Ascending aorta (tissue), 2 donors: ENCODE data around the gene ALG11. TPM values are rescaled to one million over a fixed set of nuclear protein-coding genes. Genes with fewer than 3 reads are reported as not detected.

Experiments used
- DNase-seq, 2 donors: peaks; one replicate each; pipeline ENCODE4 v3.0.0-alpha.2; 2019; ENCODE audit warnings: low spot score in 2 of 2
- H3K27ac ChIP-seq, 2 donors: fragments of 200-600 bp; sonication (generic); one replicate each; pipeline ENCODE4 v1.5.1; 2016 to 2017; ENCODE audit warnings: mild to moderate bottlenecking in 1 of 2
- H3K27me3 ChIP-seq: fragments of 200-600 bp; sonication (generic); one replicate; pipeline ENCODE4 v1.5.1; 2017
- H3K36me3 ChIP-seq, 2 donors: fragments of 200-600 bp; sonication (generic); one replicate each; pipeline ENCODE4 v1.5.1; 2016
- H3K4me1 ChIP-seq, 2 donors: fragments of 200-600 bp; sonication (generic); one replicate each; pipeline ENCODE4 v1.5.1; 2016 to 2017; ENCODE audit warnings: mild to moderate bottlenecking in 1 of 2
- H3K4me3 ChIP-seq, 2 donors: fragments of 200-600 bp; sonication (generic); one replicate each; pipeline ENCODE4 v1.5.1; 2016 to 2017; ENCODE audit warnings: mild to moderate bottlenecking in 1 of 2
- H3K9me3 ChIP-seq, 2 donors: fragments of 200-600 bp; sonication (generic); one replicate each; pipeline ENCODE4 v1.5.1; 2016
- intact Hi-C: fragments of 100-400 bp; cut with DNase I; formaldehyde crosslinking; loops from one replicate; pipeline ENCODE4 v1.15.1; 2023
- total RNA-seq: library from RNA; depleted of rRNA; stranded (reverse); fragments of >200 nt; gene quantifications from one replicate; pipeline ENCODE4 v1.1.0, GENCODE V29; 2016
- TF ChIP-seq, protein P1 (sequence below), 3 experiments: fragments of 200-600 bp in 2 of 3; fragments of 450-650 bp in 1 of 3; sonication (generic) in 2 of 3; IDR thresholded peaks; one replicate each; pipeline ENCODE4 v1.5.1; 2016 to 2019; ENCODE audit warnings: antibody characterized with exemption in 3 of 3, mild to moderate bottlenecking in 1 of 3, moderate library complexity in 1 of 3

Gene ALG11
- 13.6 TPM for total RNA-seq

- Histone ChIP-seq H3K4me1 (peaks cover 0 to 9% of the 10 kb centered on the region in 2 donors), H3K9me3 (no peaks in the 10 kb centered on the region), H3K36me3 (no peaks in the 10 kb centered on the region), H3K27me3 (no peaks in the 10 kb centered on the region), H3K4me3 (peak within 1 kb of the TSS; percentile 73 to 75), H3K27ac (peak within 1 kb of the TSS; percentile 65 to 70)
- intact Hi-C loops: loop anchor here (1.0 to 5.0 kb wide), 6 partner anchors 116 to 560 kb away; partner anchors contain the start of genes CKAP2, DHRS12, INTS6 and WDFY2
- DNase-seq: peak; percentile 97 to 100
- TF ChIP-seq, protein P1, sequence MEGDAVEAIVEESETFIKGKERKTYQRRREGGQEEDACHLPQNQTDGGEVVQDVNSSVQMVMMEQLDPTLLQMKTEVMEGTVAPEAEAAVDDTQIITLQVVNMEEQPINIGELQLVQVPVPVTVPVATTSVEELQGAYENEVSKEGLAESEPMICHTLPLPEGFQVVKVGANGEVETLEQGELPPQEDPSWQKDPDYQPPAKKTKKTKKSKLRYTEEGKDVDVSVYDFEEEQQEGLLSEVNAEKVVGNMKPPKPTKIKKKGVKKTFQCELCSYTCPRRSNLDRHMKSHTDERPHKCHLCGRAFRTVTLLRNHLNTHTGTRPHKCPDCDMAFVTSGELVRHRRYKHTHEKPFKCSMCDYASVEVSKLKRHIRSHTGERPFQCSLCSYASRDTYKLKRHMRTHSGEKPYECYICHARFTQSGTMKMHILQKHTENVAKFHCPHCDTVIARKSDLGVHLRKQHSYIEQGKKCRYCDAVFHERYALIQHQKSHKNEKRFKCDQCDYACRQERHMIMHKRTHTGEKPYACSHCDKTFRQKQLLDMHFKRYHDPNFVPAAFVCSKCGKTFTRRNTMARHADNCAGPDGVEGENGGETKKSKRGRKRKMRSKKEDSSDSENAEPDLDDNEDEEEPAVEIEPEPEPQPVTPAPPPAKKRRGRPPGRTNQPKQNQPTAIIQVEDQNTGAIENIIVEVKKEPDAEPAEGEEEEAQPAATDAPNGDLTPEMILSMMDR (IDR thresholded peaks at IDR 0.05): no peak
These were observed at the start of gene ALG11 for GRCh38 chr13:52011632-52012511. Gene ALG11 (plus strand): TSS chr13:52012398. CDS start chr13:52012419, 21 bp downstream.

GRCh38 chr13:51966186-51966585, 46.0 kb upstream of the ALG11 start:
- TF ChIP-seq, protein P1 (IDR thresholded peaks at IDR 0.05): no peak
- Histone ChIP-seq H3K27ac (no peak overlapping the region), H3K4me3 (no peak overlapping the region), H3K36me3 (peaks cover 0 to 8% of the 10 kb centered on the region in 2 donors), H3K27me3 (no peaks in the 10 kb centered on the region), H3K9me3 (no peaks in the 10 kb centered on the region), H3K4me1 (no peaks in the 10 kb centered on the region)
- DNase-seq: no peak
- intact Hi-C loops: no loop called here

- peaks cover 0 to 8% of the 10 kb centered on the region in 2 donors for H3K36me3 ChIP-seq
- H3K4me1 ChIP-seq: no peaks in the 10 kb centered on the region
- DNase-seq: no peak
- H3K4me3 ChIP-seq: no peak overlapping the region
- intact Hi-C loops: no loop called here
- H3K27ac ChIP-seq: no peak overlapping the region
- TF ChIP-seq, protein P1 (IDR thresholded peaks at IDR 0.05): no peak
- H3K9me3 ChIP-seq: no peaks in the 10 kb centered on the region
- H3K27me3 ChIP-seq: no peaks in the 10 kb centered on the region
These were observed 44.4 kb upstream of the ALG11 start for GRCh38 chr13:51967482-51968446.

- H3K27me3 ChIP-seq: no peaks in the 10 kb centered on the region
- no peaks in the 10 kb centered on the region for H3K9me3 ChIP-seq
- peaks cover 0 to 8% of the 10 kb centered on the region in 2 donors for H3K36me3 ChIP-seq
- TF ChIP-seq, protein P1 (IDR thresholded peaks at IDR 0.05): no peak
- DNase-seq: no peak
- intact Hi-C loops: no loop called here
- no peak overlapping the region for H3K27ac ChIP-seq
- no peaks in the 10 kb centered on the region for H3K4me1 ChIP-seq
- no peak overlapping the region for H3K4me3 ChIP-seq
These were observed 41.8 kb upstream of the ALG11 start for GRCh38 chr13:51970349-51970748.

- no peaks in the 10 kb centered on the region for H3K9me3 ChIP-seq
- TF ChIP-seq, protein P1 (IDR thresholded peaks at IDR 0.05): no peak
- peaks cover 0 to 8% of the 10 kb centered on the region in 2 donors for H3K36me3 ChIP-seq
- no peaks in the 10 kb centered on the region for H3K4me1 ChIP-seq
- H3K4me3 ChIP-seq: no peak overlapping the region
- no peak for DNase-seq
- no peak overlapping the region for H3K27ac ChIP-seq
- intact Hi-C loops: no loop called here
- no peaks in the 10 kb centered on the region for H3K27me3 ChIP-seq
These were observed 40.4 kb upstream of the ALG11 start for GRCh38 chr13:51971520-51972426.
